WTC11 (cell line): ENCODE data around the gene MLLT1. TPM values are rescaled to one million over a fixed set of nuclear protein-coding genes. Genes with fewer than 3 reads are reported as not detected.

ENCODE experiments used
- ATAC-seq: fragments of 200-7000 bp; cut with Tn5 transposase; 2 replicates; pipeline ENCODE4 v1.10.0; 2021; ENCODE audit warnings: mild to moderate bottlenecking, moderate library complexity
- CTCF ChIA-PET: fragments of 300-600 bp; sonication (Branson Sonifier 250); formaldehyde crosslinking; loops from one replicate; lab custom pipeline; 2021; ENCODE audit warnings: antibody characterized with exemption; lab: Charles Lee
- POLR2A ChIA-PET: fragments of 350-600 bp; sonication (Branson Sonifier 250); formaldehyde crosslinking; loops from one replicate; lab custom pipeline; 2021; ENCODE audit warnings: antibody characterized with exemption; lab: Charles Lee
- DNase-seq: peaks from one replicate; pipeline ENCODE4 v3.0.0; 2021; ENCODE audit warnings: low spot score
- H3K27ac Mint-ChIP-seq: 2 replicates; pipeline ENCODE4 v1.8.0; 2021; ENCODE audit warnings: mixed read lengths
- H3K27me3 Mint-ChIP-seq: 2 replicates; pipeline ENCODE4 v1.8.0; 2021; ENCODE audit warnings: low read depth, mild to moderate bottlenecking, moderate library complexity, mixed read lengths
- H3K36me3 Mint-ChIP-seq: 2 replicates; pipeline ENCODE4 v1.8.0; 2021; ENCODE audit warnings: mixed read lengths
- H3K4me1 Mint-ChIP-seq: 2 replicates; pipeline ENCODE4 v1.8.0; 2022; ENCODE audit warnings: mixed read lengths
- H3K4me3 Mint-ChIP-seq: 2 replicates; pipeline ENCODE4 v1.8.0; 2021; ENCODE audit warnings: mild to moderate bottlenecking, moderate library complexity, mixed read lengths
- H3K9me3 Mint-ChIP-seq: 2 replicates; pipeline ENCODE4 v1.8.0; 2021; ENCODE audit warnings: mixed read lengths
- ATF6 ChIP-seq: sonication (generic); formaldehyde crosslinking; IDR thresholded peaks from 2 replicates; pipeline ENCODE4 v1.8.1; 2023; ENCODE audit warnings: mild to moderate bottlenecking, missing genetic modification reagents
- FOXK1 ChIP-seq: sonication (generic); formaldehyde crosslinking; IDR thresholded peaks from 2 replicates; pipeline ENCODE4 v1.8.0; 2022; ENCODE audit warnings: mild to moderate bottlenecking, moderate library complexity, missing genetic modification reagents
- FOXP4 ChIP-seq: sonication (generic); formaldehyde crosslinking; IDR thresholded peaks from 2 replicates; pipeline ENCODE4 v1.8.0; 2022; ENCODE audit warnings: mild to moderate bottlenecking, missing genetic modification reagents
- GTF2I ChIP-seq: fragments of 250-450 bp; sonication (Bioruptor Pico); conservative IDR thresholded peaks from 2 replicates; pipeline ENCODE4 v1.4.0; 2021; ENCODE audit warnings: mild to moderate bottlenecking
- HMGA2 ChIP-seq: fragments of 250-450 bp; sonication (Bioruptor Pico); IDR thresholded peaks from 2 replicates; pipeline ENCODE4 v1.4.0; 2021; ENCODE audit warnings: mild to moderate bottlenecking, moderate library complexity
- JAZF1 ChIP-seq: fragments of 250-450 bp; sonication (Bioruptor Pico); IDR thresholded peaks from 2 replicates; pipeline ENCODE4 v1.9.0; 2021; ENCODE audit warnings: moderate library complexity, mild to moderate bottlenecking, inconsistent platforms
- PRDM15 ChIP-seq: sonication (generic); formaldehyde crosslinking; IDR thresholded peaks from 2 replicates; pipeline ENCODE4 v1.8.0; 2022; ENCODE audit warnings: missing genetic modification reagents
- RELA ChIP-seq: sonication (generic); formaldehyde crosslinking; IDR thresholded peaks from 2 replicates; pipeline ENCODE4 v1.8.1; 2022; ENCODE audit warnings: missing genetic modification reagents, mild to moderate bottlenecking, borderline replicate concordance
- SMAD4 ChIP-seq: sonication (generic); formaldehyde crosslinking; IDR thresholded peaks from 2 replicates; pipeline ENCODE4 v1.8.0; 2022; ENCODE audit warnings: mild to moderate bottlenecking, missing genetic modification reagents
- TCF7 ChIP-seq: sonication (generic); formaldehyde crosslinking; IDR thresholded peaks from 2 replicates; pipeline ENCODE4 v1.8.0; 2022; ENCODE audit warnings: mild to moderate bottlenecking, low read depth, missing genetic modification reagents, moderate library complexity
- USF1 ChIP-seq: sonication (generic); formaldehyde crosslinking; IDR thresholded peaks from 2 replicates; pipeline ENCODE4 v1.8.0; 2022; ENCODE audit warnings: mild to moderate bottlenecking, missing genetic modification reagents
- ZNF263 ChIP-seq: sonication (generic); formaldehyde crosslinking; IDR thresholded peaks from 2 replicates; pipeline ENCODE4 v1.8.1; 2022; ENCODE audit warnings: low read depth, mild to moderate bottlenecking, moderate library complexity, missing genetic modification reagents
- ZNF512 ChIP-seq: sonication (generic); formaldehyde crosslinking; IDR thresholded peaks from 2 replicates; pipeline ENCODE4 v1.8.1; 2022; ENCODE audit warnings: missing genetic modification reagents, borderline replicate concordance
- ZSCAN18 ChIP-seq: fragments of 250-450 bp; sonication (Bioruptor Pico); IDR thresholded peaks from 2 replicates; pipeline ENCODE4 v2.1.2; 2022; ENCODE audit warnings: mild to moderate bottlenecking, moderate library complexity
- total RNA-seq: library from RNA; stranded (reverse); gene quantifications from 3 replicates; pipeline ENCODE4 v1.2.3, GENCODE V29; 2021
- TF ChIP-seq, protein P1 (sequence below): sonication (generic); formaldehyde crosslinking; IDR thresholded peaks from 2 replicates; pipeline ENCODE4 v1.8.0; 2023; ENCODE audit warnings: missing genetic modification reagents
- TF ChIP-seq, protein P2 (sequence below): sonication (generic); formaldehyde crosslinking; IDR thresholded peaks from 2 replicates; pipeline ENCODE4 v1.8.0; 2023; ENCODE audit warnings: mild to moderate bottlenecking, missing genetic modification reagents

Gene MLLT1
- total RNA-seq, 1 experiment from 2014 or later: 58.2 TPM

- Mint-ChIP-seq H3K36me3 (peaks cover 12% of the 10 kb centered on the region), H3K4me3 (no peak overlapping the region), H3K27me3 (no peaks in the 10 kb centered on the region), H3K4me1 (peaks cover 5% of the 10 kb centered on the region), H3K27ac (peak overlapping the region; percentile 93), H3K9me3 (no peaks in the 10 kb centered on the region)
- ATAC-seq (no peak), DNase-seq (no peak)
- ChIA-PET POLR2A (no interaction called here), CTCF (interaction anchor here (2.7 kb wide), 1 partner anchor 11 kb away, joined by 18 read pairs; no protein-coding TSS in a partner anchor)
- no peak for TF ChIP-seq ZNF512
- no peak for TF ChIP-seq GTF2I (CRISPR knock-in tag)
- TF ChIP-seq ATF6 (CRISPR knock-in tag): no peak
- no peak for TF ChIP-seq ZSCAN18 (CRISPR knock-in tag)
- no peak for TF ChIP-seq RELA (CRISPR knock-in tag)
- no peak for TF ChIP-seq JAZF1
- TF ChIP-seq PRDM15 (CRISPR knock-in tag): no peak
- no peak for TF ChIP-seq HMGA2 (CRISPR knock-in tag)
- no peak for TF ChIP-seq FOXK1 (CRISPR knock-in tag)
- no peak for TF ChIP-seq SMAD4 (CRISPR knock-in tag)
- no peak for TF ChIP-seq USF1 (CRISPR knock-in tag)
- TF ChIP-seq, protein P1, sequence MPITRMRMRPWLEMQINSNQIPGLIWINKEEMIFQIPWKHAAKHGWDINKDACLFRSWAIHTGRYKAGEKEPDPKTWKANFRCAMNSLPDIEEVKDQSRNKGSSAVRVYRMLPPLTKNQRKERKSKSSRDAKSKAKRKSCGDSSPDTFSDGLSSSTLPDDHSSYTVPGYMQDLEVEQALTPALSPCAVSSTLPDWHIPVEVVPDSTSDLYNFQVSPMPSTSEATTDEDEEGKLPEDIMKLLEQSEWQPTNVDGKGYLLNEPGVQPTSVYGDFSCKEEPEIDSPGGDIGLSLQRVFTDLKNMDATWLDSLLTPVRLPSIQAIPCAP (CRISPR knock-in tag): no peak
- no peak for TF ChIP-seq ZNF263
- TF ChIP-seq, protein P2, sequence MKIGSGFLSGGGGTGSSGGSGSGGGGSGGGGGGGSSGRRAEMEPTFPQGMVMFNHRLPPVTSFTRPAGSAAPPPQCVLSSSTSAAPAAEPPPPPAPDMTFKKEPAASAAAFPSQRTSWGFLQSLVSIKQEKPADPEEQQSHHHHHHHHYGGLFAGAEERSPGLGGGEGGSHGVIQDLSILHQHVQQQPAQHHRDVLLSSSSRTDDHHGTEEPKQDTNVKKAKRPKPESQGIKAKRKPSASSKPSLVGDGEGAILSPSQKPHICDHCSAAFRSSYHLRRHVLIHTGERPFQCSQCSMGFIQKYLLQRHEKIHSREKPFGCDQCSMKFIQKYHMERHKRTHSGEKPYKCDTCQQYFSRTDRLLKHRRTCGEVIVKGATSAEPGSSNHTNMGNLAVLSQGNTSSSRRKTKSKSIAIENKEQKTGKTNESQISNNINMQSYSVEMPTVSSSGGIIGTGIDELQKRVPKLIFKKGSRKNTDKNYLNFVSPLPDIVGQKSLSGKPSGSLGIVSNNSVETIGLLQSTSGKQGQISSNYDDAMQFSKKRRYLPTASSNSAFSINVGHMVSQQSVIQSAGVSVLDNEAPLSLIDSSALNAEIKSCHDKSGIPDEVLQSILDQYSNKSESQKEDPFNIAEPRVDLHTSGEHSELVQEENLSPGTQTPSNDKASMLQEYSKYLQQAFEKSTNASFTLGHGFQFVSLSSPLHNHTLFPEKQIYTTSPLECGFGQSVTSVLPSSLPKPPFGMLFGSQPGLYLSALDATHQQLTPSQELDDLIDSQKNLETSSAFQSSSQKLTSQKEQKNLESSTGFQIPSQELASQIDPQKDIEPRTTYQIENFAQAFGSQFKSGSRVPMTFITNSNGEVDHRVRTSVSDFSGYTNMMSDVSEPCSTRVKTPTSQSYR: no peak
- no peak for TF ChIP-seq FOXP4 (CRISPR knock-in tag)
- TF ChIP-seq TCF7 (CRISPR knock-in tag): no peak
These were observed 50.4 kb downstream of the MLLT1 start for GRCh38 chr19:6229216-6229913.
